ENCODE data around the gene CFAP100.

GRCh38 chr3:126412841-126413692 is 18.4 kb downstream of the CFAP100 start:
- TF ChIP-seq EZH2 (IDR thresholded peaks at IDR 0.05) (no peak), POLR2AphosphoS5 (IDR thresholded peaks at IDR 0.05; ENCODE audit: borderline replicate concordance, low read depth, low read length) (no peak), FOXP2 (optimal IDR thresholded peaks at IDR 0.05; ENCODE audit: control extremely low read depth, extremely low read length, insufficient read depth) (no peak)

Measured in SK-N-MC (cell line).